T-helper 1 cell (primary cell): ENCODE results near the gene CCDC146.
"Not testable (repeated sequence)": the region's sequence is repeated elsewhere in the genome, so short reads cannot be mapped to it uniquely, and the experiment has no call there.

Source experiments
- DNase-seq, 5 donors: peaks; one replicate each; pipeline ENCODE4 v3.0.0-alpha.2; 2012 to 2020

CCDC146 gene

DNA sequence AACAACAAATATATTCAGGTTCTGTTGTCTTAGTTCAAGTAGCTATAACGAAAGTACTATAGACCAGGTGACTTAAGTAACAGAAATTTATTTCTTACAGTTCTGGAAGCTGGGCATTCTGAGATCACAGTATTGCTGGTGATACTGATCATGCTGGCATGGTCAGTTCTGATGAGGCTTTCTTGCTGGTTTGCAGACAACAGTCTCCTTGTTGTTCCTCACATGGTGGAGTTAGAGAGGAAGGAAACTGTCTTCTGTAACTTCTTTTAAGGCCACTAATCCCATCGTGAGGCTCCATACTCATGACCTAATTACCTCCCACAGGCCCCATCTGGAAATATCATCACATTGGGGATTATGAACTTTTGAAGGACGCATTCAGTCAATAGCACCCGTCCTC is 17.9 kb downstream of the CCDC146 start:
- DNase-seq = not testable (repeated sequence)

DNA sequence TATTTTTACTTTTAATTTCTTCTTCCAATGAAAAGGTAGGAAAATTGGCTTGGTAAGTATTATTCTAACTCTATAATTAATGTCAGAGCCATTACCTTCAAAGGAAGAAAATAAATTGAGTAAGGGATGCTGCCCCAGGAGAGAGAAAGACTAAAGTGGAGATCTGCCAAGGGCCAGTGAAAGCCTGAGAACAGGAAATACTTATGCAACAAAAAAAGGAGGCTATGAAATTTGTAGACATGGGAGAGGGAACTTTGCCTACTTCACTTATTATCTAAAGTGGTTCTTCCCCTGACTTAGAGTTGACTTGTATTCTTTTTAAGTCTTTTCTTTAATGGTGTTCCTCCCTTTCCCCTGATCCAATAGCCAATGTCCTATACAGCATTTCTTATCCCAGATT is 29.8 kb downstream of the CCDC146 start:
- DNase-seq = not testable (repeated sequence)

DNA sequence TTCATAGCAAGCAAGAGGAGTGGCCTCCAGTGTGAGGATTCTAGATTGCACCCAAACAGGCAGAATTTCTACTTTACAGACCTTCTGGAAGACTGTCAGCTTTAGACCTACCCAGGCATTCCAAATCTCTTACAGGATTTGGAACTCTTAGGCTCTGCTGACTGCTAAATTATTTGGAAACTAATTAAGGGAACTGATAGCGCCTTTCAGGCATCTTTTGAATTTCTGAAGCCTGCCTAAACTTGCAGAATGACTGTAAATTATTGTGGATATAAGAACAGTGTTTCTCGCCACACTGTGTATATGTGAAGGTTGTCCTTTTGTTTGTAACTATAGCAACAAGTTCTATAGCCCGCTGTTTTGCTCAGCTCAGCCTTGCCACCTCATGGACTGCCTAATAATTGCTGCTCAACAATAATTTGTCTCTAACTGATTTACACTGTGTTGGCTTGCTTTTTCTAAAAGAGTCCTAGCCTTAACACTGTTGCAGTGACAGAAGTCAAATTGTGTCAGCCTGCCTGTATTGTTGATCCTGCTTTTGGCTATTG is 32.6 kb downstream of the CCDC146 start:
- not testable (repeated sequence) for DNase-seq

DNA sequence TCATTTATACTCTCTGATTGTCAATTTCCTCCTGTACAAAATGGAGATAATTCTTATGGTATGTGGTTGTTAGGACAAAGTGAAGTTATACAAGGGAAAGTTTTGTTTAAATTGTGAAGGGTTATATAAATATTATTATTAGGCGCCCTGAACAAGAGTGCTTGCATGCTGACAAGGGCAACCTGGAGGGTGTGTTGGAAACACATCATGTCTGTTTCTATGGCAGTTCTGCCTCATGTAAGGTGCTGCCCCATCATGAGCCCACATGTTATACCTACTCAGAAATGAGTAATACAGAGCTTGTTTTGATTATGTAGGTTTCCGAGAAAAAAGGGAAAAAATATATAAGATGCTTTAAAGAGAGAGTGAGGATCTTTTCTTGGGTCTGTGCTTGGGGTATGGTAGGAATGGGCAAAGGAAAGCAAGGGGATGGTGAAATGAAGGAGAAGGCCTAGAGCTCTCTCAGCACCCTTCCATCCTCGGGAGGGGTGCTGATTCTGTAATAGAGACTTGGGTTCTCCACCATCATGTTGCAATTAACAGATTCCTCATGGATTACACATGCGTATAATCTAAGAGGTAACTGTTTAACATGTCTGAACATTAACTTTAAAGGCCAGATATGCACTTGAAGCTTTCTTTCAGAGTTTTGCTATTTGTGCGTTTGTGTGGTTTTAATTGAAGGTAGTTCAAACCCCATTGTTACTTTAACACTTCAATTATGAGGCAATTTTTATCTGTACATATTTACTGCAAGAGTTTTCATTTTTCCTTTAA is 33.4 kb downstream of the CCDC146 start:
- DNase-seq = peak in 1 of 5 donors; percentile 28

DNA sequence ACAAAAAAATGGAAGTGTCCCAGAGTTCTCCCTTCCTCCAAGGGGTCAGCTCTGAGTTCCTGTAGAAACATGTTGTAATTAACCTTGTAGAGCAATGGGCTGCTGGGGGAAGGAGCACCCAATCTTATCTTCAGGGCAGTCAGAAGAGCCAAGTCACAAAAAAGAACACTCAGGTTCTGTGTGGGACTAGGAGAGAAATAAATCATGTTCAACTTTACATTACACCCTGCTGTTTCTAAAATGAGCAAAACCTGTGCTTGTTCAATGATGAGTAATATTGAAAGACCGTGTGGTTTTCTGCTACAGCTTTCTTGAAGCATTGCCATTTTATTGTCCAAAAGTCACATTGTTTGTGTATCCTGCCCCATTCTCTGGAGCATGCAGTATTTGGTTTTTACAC is 34.6 kb downstream of the CCDC146 start:
- not testable (repeated sequence) for DNase-seq

DNA sequence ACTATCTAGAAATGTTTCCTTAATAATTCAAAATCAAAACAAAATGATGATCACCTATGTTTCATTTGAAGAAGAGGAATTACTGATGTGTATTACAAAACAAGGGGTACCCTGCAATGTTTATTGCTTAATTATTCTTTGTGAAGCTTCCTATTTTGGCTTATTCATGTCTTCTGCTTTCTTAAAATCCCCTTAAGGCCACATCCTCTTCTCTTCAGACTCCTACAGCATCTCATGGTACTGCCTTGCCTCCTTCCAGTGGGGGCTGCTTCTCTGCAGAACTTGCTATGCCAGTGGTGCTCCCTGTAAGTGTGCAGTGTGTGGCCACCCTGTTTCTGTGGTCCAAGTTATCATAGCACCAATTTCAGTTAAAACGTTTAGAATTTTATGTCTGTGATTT is 35.0 kb downstream of the CCDC146 start:
- peak in 1 of 5 donors; percentile 62 for DNase-seq

DNA sequence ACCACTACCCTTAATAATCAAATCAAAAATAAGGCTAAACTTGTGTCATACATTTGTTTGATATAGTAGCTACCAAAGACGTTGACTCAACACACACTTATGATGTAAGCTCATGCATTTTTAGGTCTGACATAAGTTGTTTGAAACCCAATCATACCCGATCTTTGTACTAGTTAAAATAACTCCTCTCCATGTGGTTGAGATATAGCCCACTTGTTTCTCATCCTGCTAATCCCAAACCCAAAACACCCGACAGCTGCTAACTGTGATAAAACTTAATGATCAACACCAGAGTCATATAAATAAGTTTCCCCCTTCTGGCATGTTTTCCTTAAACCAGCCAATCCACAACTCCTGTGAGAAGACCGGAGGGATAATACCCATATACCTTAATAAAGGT is 48.7 kb downstream of the CCDC146 start:
- DNase-seq = not testable (repeated sequence)

DNA sequence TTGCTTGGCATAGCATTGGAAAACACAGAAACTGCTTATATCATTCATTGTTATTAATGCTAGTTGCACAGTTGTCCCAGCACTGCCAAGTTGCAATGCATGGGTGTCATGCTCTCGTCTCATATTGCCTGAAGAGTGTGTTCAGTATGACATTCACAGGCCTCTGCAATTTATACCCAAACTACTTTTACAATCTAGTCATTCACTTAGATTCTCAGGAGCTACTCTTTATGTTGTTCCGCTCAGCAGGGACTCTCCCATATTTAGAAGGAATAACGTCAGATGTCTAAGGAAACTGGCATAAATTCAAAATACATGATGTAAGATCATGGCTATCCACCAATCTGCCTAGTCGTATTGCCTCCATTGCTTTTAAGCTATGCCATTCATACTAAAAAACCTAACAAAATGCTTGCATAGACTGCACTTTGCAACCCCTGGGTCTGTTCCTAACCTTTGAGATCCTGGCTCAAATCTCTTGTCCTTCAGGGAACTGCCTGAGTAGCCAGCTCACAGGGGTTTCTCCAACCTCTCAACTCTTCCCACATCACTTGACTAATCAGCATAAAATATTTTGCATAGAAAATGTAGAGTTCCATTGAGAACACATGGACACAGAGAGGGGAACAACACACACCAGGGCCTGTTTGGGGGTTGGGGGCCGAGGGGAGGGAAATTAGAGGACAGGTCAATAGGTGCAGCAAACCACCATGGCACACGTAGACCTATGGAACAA is 50.2 kb downstream of the CCDC146 start:
- DNase-seq = not testable (repeated sequence)

DNA sequence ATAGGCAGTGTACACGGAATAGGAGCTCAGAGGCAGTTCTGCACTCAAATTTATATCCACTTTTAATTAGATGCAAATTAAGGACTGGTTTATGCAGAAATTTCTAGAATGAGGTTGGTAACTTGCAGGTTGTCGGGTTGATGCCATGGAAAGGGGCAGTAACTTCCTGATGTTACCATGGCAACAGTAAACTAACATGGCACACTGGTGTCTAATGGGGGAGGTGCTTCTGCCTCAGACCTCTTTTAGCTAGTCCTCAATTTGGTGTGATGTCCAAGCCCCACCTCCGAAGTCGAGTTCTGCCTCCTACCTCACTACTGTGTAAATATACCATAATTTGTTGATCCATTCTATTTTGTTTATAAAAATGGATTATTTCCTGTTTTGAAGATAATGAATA is 52.0 kb downstream of the CCDC146 start:
- DNase-seq = not testable (repeated sequence)

DNA sequence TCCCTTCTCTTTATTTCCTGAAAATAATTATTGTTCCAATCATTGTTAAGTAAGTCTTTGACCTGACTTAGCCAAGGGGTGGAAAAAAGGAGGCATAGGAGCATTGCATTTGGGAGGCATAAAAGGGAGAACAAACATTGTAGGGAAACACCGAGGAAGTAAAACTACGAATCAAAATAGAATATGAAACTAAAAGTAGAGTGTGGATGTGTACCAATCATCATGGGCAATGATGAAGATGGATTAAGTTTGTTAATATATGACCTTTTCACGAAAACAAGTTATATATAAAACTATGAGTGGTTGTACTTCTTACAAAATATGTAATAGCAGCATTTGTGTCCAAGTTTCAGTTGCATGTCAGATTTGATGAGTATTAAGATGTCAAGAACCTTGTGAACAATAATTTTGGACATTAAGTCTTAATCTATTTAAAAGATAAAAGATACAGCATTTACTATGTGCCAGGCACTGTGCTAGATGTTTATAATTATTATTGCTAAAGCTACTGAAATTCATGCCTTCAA is 52.9 kb downstream of the CCDC146 start:
- not testable (repeated sequence) for DNase-seq

DNA sequence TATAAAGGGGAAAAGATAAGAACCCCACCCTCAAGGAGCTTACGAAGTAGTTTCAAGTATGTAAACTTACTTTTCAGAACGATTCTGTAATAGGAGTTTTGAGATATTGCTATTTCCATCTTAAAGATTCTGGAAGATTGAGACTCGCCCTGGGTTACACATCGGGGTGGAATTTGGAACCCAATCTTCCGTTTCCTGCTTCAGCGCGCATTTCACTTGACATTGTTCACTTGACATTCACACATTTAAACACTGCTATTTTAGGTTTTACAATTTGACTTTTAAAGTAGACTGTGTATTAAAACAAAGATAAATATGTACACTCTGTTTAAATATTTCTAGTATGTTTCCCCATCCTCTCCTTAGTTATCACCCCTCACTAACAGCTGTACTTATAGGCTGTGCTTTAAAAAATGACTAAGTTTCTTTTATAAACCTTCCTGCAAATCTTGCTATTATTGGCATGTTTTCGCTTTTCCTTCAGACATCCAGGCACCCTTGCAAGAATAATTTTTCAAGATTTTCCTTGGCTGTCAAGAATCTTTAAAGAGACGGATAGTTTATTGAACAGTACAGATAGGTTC is 55.0 kb downstream of the CCDC146 start:
- DNase-seq = not testable (repeated sequence)

DNA sequence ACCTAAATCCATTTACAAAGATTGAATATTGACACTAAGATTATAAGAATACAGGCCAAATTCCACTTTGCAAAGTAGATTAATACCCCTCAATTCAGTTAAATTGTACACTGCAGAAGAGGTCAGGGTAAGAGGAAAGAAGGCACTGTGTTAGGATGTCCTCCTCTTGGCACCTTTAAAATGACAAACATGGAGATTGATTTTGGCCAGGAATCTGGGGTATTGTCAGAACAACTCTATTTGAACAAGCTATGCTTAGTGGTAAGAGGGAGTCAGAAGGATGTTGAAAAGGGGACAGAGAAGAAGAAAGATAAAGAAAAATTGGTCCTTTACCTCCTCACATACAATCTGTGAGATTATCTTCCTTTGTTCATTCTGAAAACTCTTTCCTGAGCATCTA is 55.6 kb downstream of the CCDC146 start:
- not testable (repeated sequence) for DNase-seq

DNA sequence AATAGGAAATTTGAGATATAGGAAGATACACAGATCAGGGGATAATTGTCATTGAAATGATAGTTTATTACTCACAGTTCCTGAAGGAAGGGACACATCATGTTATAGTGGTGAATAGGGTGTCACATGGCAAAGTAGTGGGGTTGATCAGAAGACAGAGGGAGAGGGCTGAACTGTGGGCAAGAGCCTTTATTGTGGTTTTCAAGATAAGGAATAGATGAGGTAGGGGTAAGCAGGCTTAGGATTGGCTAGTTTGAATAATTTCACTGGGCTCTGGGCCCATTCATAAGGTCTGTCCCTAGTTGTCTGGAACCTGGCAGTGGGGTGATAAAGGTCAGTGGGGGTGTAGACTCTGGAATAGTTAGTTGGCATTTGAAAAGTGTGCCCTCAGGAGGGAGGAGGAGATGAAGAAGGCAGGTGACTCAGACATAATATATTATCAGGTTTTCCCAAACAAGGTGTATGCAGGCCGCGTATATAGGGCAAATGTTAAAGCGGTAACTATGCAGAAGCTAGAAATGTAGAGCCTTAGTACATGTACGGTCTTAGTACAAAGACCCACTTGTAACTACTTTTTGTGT is 58.7 kb downstream of the CCDC146 start:
- no peak for DNase-seq

DNA sequence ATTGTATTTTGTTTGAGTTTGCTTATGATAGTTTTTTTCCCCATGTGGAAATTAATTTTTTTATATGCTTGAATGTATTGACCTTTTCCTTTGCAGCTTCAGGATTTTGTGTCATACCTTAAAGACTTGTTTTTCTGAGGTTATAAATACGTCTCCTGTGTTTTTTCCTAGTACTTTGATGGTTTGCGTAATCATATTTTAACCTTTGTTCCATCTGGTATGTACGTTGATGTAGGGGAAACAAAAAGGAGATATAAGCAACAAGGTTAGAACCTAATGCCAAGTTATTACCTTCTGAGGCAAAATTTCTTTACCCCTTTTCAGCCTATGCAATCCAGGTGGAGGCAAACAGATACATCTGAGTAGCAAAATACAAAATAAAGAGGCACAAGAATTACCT is 59.3 kb downstream of the CCDC146 start:
- DNase-seq = no peak

DNA sequence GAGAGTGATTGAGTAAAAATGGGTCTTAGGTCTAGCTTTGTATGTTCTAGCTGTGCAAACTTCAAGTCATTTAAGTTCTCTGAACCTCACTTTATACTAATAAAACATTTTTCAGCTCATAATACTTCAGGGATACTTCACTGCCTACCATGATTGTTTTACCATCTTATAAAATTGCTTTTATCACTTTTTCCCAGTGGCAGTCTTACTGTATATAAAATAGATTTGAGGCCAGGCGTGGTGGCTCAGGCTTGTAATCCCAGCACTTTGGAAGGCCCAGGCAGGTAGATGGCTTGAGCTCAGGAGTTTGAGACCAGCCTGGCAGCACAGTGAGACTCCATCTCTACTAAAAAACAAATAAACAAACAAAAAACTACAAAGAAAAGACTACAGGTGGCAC is 59.8 kb downstream of the CCDC146 start:
- DNase-seq = no peak

DNA sequence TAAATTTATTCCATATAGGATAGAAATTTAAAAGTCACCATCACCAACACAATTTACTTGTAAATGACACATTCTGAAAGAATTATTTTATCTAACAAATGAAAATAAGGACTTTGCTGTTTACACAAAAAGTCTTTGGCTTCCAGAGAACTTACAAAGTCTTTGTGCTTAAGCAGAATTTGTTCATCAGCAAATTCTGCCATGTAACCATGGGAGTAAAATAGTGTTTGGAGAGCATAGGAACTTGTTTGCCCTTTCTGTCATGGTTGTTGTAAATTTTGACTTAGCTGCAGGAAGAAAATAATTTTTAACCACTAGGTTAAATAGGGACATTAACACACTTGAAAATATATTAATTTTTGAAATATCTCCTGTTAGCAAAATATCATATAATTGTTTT is 62.0 kb downstream of the CCDC146 start:
- DNase-seq = no peak

DNA sequence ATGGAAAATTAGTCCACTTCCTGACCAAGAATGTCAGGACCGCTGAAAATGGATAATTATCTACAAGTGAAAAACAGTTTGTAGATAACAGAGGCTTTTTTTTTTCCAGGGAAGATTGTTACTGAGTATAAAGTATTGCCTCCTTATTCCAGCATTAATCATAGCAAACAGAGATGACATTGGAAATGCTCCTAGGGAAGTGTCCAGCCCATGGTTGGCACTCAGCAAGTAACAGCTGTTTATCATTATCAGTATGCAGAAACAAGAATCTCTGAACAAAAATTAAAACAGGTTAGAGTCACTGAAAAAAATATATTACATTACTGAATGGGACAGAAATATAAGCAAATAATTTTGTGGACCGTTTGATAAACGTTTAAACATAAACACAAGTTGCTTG is 62.6 kb downstream of the CCDC146 start:
- no peak for DNase-seq

DNA sequence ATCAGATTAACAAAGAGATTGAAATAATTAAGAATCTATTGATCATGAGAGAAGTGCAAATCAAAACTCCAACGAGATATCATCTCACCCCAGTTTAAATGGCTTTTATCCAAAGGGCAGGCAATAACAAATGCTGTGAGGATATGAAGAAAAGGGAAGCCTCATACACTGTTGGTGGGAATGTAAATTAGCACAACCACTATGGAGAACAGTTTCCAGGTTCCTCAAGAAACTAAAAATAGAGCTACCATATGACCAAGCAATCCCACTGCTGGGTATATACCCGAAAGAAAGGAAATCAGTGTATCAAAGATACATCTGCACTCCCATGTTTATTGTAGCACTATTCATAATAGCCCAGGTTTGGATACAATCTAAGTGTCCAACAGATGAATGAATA is 63.5 kb downstream of the CCDC146 start:
- DNase-seq = no peak

DNA sequence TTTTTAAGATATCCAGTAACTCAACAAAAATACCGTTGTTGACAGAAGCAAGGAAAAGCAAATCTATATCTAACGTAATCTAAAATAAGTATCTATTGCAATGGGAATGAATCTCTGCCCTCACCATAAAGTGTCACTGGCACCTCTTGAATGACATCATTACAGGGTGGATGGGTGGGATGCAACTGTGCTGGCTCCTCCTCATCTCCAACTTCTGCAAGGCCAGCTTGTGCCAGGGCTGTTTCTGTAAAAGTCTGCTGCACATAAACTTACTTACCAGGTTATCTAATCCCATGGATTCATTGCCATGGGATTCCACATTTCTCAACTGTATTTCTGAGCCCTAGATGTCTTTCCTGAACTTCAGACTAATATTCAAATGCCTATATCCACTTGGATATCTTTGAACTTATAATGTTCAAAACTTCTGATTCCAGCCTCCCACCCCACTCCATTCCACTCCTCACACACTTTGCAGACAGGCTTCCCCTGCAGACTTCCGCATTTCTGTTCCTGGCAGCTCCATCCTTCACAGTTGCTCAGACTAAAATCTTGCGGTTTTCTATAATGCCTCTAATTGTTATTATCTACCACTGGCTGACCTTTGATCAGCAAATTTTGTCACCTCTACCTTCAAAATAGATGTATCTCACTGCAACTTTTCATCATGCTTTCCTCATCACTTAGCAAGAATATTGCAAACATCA is 66.5 kb downstream of the CCDC146 start:
- no peak for DNase-seq

DNA sequence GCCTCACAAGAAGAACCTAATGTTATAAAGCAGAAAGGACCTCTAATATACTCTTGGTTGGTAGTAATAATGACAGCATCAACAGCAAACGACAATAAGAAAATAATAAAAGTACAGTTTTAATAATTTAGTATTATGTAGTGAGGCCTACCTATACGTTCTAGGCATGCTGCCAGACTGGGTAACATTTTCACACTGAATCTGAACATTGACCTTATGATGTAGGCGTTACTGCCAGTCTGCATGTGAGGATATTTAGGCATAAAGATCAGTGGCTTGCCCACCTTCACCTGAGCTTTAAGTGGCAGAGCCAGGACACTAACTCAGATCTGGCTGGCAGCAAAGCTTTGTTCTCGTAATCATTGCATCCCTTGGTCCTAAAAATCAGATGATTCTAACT is 74.7 kb downstream of the CCDC146 start:
- no peak for DNase-seq

DNA sequence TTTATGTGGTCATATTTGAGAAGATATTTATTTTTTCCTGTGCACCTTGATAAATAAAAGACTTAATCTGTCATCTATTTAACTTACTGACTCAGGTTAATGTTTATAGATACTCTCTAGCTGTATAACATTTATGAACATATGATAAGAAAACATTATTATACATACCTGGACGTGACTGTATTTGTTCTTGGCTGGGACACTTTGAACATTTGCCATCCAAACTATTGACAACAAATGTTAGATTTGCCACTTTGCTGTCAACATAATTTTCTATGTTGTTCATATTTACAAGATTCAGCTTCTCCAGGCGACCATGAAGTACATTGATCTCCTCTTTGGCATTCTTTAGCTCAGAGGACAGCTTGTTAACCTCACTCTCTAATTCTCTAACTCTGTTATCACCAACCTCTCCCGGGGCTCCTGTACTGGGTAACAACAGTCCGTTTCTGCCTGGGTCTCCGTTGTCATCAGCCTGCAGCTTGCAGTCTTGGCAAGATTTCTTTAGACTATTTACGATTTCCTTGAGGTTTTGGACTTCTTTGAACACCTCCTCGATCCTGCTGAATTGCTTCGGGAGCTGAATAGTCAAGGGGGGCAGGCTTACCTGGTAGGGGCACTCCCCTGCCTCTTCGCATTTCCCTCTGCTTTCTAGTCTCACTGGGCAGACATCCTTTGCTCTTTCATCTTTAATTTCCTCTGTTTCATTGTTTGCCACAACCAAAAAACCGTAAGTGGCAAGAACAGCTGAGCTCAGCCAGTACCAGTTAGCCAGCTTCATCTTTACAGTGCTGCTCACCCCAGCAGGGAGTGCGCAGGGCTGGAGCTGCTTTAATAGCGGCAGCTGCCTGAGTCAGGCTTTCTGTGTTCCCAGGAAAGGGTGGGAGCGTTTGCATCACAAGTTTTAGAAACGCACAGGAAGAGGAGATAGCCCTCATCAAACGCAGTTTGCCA is 76.9 kb downstream of the CCDC146 start, which contains the start of gene FGL2:
TSS of gene FGL2 (minus strand) at position 807 of the 954 bp plus-strand sequence. CDS start at position 781, 26 bp downstream.
- peak; percentile 2 to 53 (median 9) for DNase-seq
